Activated T-helper 1 cell treated with anti-CD3 and anti-CD28 coated beads, Interleukin-12 subunit alpha, Interleukin-12 subunit beta, Interleukin-2, Interleukin-4 antibody, amounts not matched to agents 30 ng/mL and 10 ng/mL and 1 ng/mL, durations not matched to agents 14 hours and 24 hours and 36 hours (primary cell): Measurements from ENCODE around the gene HOXD8. TPM values are rescaled to one million over a fixed set of nuclear protein-coding genes. Genes with fewer than 3 reads are reported as not detected.

Source experiments
- DNase-seq: peaks from one replicate; pipeline ENCODE4 v3.0.0; 2021; ENCODE audit warnings: low spot score
- H3K27ac Mint-ChIP-seq: one replicate; pipeline ENCODE4 v1.8.0; 2021; ENCODE audit warnings: mild to moderate bottlenecking, mixed read lengths
- H3K27me3 Mint-ChIP-seq: one replicate; pipeline ENCODE4 v1.8.0; 2022; ENCODE audit warnings: mild to moderate bottlenecking, moderate library complexity, mixed read lengths; ENCODE audit not compliant: insufficient read depth
- H3K36me3 Mint-ChIP-seq: one replicate; pipeline ENCODE4 v1.8.0; 2021; ENCODE audit warnings: low read depth, mixed read lengths
- H3K4me1 Mint-ChIP-seq: one replicate; pipeline ENCODE4 v1.8.0; 2021; ENCODE audit warnings: low read depth, mixed read lengths
- H3K4me3 Mint-ChIP-seq: one replicate; pipeline ENCODE4 v1.8.0; 2021; ENCODE audit warnings: mild to moderate bottlenecking, moderate library complexity, mixed read lengths
- H3K9me3 Mint-ChIP-seq: one replicate; pipeline ENCODE4 v1.8.0; 2021; ENCODE audit warnings: mixed read lengths
- intact Hi-C: fragments of 100-400 bp; cut with micrococcal nuclease; formaldehyde crosslinking; loops from one replicate; pipeline ENCODE4 v1.15.1; 2024
- total RNA-seq: library from RNA; stranded (reverse); gene quantifications from 2 replicates; pipeline ENCODE4 v1.2.3, GENCODE V29; 2022

The HOXD8 gene
- total RNA-seq, 1 donor from 2014 or later = not detected

- peaks cover 2% of the 10 kb centered on the region for H3K36me3 Mint-ChIP-seq
- peaks cover 20% of the 10 kb centered on the region for H3K4me1 Mint-ChIP-seq
- no peak overlapping the region for H3K4me3 Mint-ChIP-seq
- no peaks in the 10 kb centered on the region for H3K9me3 Mint-ChIP-seq
- H3K27ac Mint-ChIP-seq = peak overlapping the region; percentile 69
- DNase-seq = no peak
- H3K27me3 Mint-ChIP-seq = peaks cover 88% of the 10 kb centered on the region
- intact Hi-C loops = loop anchor here (5.0 kb wide), 1 partner anchor 1752 kb away; no protein-coding TSS in a partner anchor
Measured at GRCh38 chr2:176093898-176094249, 35.6 kb upstream of the HOXD8 start.

GRCh38 chr2:176094349-176094748 lies 35.2 kb upstream of the HOXD8 start:
- no peak overlapping the region for H3K27ac Mint-ChIP-seq
- peaks cover 88% of the 10 kb centered on the region for H3K27me3 Mint-ChIP-seq
- H3K36me3 Mint-ChIP-seq = peaks cover 2% of the 10 kb centered on the region
- intact Hi-C loops = loop anchor here (5.0 kb wide), 1 partner anchor 1752 kb away; no protein-coding TSS in a partner anchor
- H3K4me3 Mint-ChIP-seq = no peak overlapping the region
- no peaks in the 10 kb centered on the region for H3K9me3 Mint-ChIP-seq
- H3K4me1 Mint-ChIP-seq = peaks cover 20% of the 10 kb centered on the region
- no peak for DNase-seq

- no peak for DNase-seq
- H3K27ac Mint-ChIP-seq = no peak overlapping the region
- H3K4me3 Mint-ChIP-seq = no peak overlapping the region
- H3K36me3 Mint-ChIP-seq = peaks cover 2% of the 10 kb centered on the region
- no peaks in the 10 kb centered on the region for H3K9me3 Mint-ChIP-seq
- H3K4me1 Mint-ChIP-seq = peaks cover 20% of the 10 kb centered on the region
- intact Hi-C loops = no loop called here
- peaks cover 83% of the 10 kb centered on the region for H3K27me3 Mint-ChIP-seq
Measured at GRCh38 chr2:176095421-176095820, 34.1 kb upstream of the HOXD8 start.

GRCh38 chr2:176096243-176096985 lies 33.1 kb upstream of the HOXD8 start:
- intact Hi-C loops = loop anchor here (2.0 kb wide), 2 partner anchors 682 to 846 kb away; no protein-coding TSS in a partner anchor
- peaks cover 2% of the 10 kb centered on the region for H3K36me3 Mint-ChIP-seq
- H3K4me3 Mint-ChIP-seq = peak overlapping the region; percentile 78

GRCh38 chr2:176096986-176097819 lies 32.3 kb upstream of the HOXD8 start:
- peak overlapping the region; percentile 78 for H3K4me3 Mint-ChIP-seq

More at GRCh38 chr2:176096243-176096985, 33.1 kb upstream of the HOXD8 start:
- no peak for DNase-seq
- H3K27me3 Mint-ChIP-seq = peaks cover 83% of the 10 kb centered on the region
- H3K9me3 Mint-ChIP-seq = no peaks in the 10 kb centered on the region
- peaks cover 20% of the 10 kb centered on the region for H3K4me1 Mint-ChIP-seq
- H3K27ac Mint-ChIP-seq = no peak overlapping the region

GRCh38 chr2:176097820-176098365 lies 31.6 kb upstream of the HOXD8 start:
- intact Hi-C loops = loop anchor here (1.0 to 2.0 kb wide), 4 partner anchors 20 to 847 kb away; no protein-coding TSS in a partner anchor
- Mint-ChIP-seq H3K27ac (peak overlapping the region; percentile 25), H3K27me3 (peaks cover 89% of the 10 kb centered on the region), H3K4me3 (peak overlapping the region; percentile 24), H3K9me3 (no peaks in the 10 kb centered on the region), H3K4me1 (peaks cover 14% of the 10 kb centered on the region), H3K36me3 (peaks cover 2% of the 10 kb centered on the region)
- no peak for DNase-seq

More at GRCh38 chr2:176096986-176097819, 32.3 kb upstream of the HOXD8 start:
- H3K27me3 Mint-ChIP-seq = peaks cover 83% of the 10 kb centered on the region
- peaks cover 2% of the 10 kb centered on the region for H3K36me3 Mint-ChIP-seq
- H3K9me3 Mint-ChIP-seq = no peaks in the 10 kb centered on the region
- peak overlapping the region; percentile 25 for H3K27ac Mint-ChIP-seq
- intact Hi-C loops = loop anchor here (1.0 to 2.0 kb wide), 4 partner anchors 19 to 846 kb away; no protein-coding TSS in a partner anchor
- H3K4me1 Mint-ChIP-seq = peaks cover 14% of the 10 kb centered on the region
- peak; percentile 31 for DNase-seq

GRCh38 chr2:176098366-176099158 lies 30.9 kb upstream of the HOXD8 start:
- no peaks in the 10 kb centered on the region for H3K9me3 Mint-ChIP-seq

GRCh38 chr2:176099159-176099727 lies 30.3 kb upstream of the HOXD8 start:
- Mint-ChIP-seq H3K4me3 (no peak overlapping the region), H3K36me3 (no peaks in the 10 kb centered on the region), H3K4me1 (peaks cover 10% of the 10 kb centered on the region), H3K27me3 (peaks cover 89% of the 10 kb centered on the region), H3K9me3 (no peaks in the 10 kb centered on the region), H3K27ac (peak overlapping the region; percentile 34)
- intact Hi-C loops = no loop called here
- no peak for DNase-seq

More at GRCh38 chr2:176098366-176099158, 30.9 kb upstream of the HOXD8 start:
- Mint-ChIP-seq H3K36me3 (peaks cover 2% of the 10 kb centered on the region), H3K27ac (no peak overlapping the region), H3K4me1 (peaks cover 14% of the 10 kb centered on the region), H3K4me3 (no peak overlapping the region), H3K27me3 (peaks cover 89% of the 10 kb centered on the region)
- DNase-seq = no peak
- intact Hi-C loops = no loop called here

GRCh38 chr2:176099728-176100546 lies 29.6 kb upstream of the HOXD8 start, which contains the start of gene HOXD12:
Gene HOXD12, plus strand, starts transcription at chr2:176099795. Its CDS starts 7 bp downstream, at chr2:176099802.
- H3K9me3 Mint-ChIP-seq = no peaks in the 10 kb centered on the region
- H3K27me3 Mint-ChIP-seq = peaks cover 89% of the 10 kb centered on the region
- H3K27ac Mint-ChIP-seq = peak within 1 kb of the TSS; percentile 34
- no peaks in the 10 kb centered on the region for H3K36me3 Mint-ChIP-seq
- H3K4me1 Mint-ChIP-seq = peaks cover 10% of the 10 kb centered on the region
- intact Hi-C loops = no loop called here
- no peak for DNase-seq
- H3K4me3 Mint-ChIP-seq = no peak within 1 kb of the TSS

- no peak for DNase-seq
- Mint-ChIP-seq H3K4me3 (no peak overlapping the region), H3K27ac (no peak overlapping the region), H3K9me3 (no peaks in the 10 kb centered on the region), H3K4me1 (peaks cover 10% of the 10 kb centered on the region), H3K27me3 (peaks cover 90% of the 10 kb centered on the region), H3K36me3 (no peaks in the 10 kb centered on the region)
- intact Hi-C loops = no loop called here
Measured at GRCh38 chr2:176100547-176101140, 28.9 kb upstream of the HOXD8 start.

GRCh38 chr2:176101216-176101830 lies 28.2 kb upstream of the HOXD8 start:
- Mint-ChIP-seq H3K36me3 (peaks cover 2% of the 10 kb centered on the region), H3K4me1 (peaks cover 15% of the 10 kb centered on the region), H3K27ac (no peak overlapping the region), H3K27me3 (peaks cover 92% of the 10 kb centered on the region), H3K4me3 (no peak overlapping the region), H3K9me3 (no peaks in the 10 kb centered on the region)
- intact Hi-C loops = no loop called here
- DNase-seq = no peak
